NCI-H526 treated with DMSO at 0.1 percent for 48 hours (cell line): ENCODE data around the gene GNLY.

ENCODE experiments used
- DNase-seq: peaks from one replicate; lab custom pipeline; 2025; lab: John Stamatoyannopoulos, UW

GNLY gene

GRCh38 chr2:85728883-85729824 is 35.0 kb downstream of the GNLY start:
- peak; percentile 35 for DNase-seq

- no peak for DNase-seq
These were observed 35.8 kb downstream of the GNLY start for GRCh38 chr2:85729825-85730510.

GRCh38 chr2:85730686-85731230 is 36.6 kb downstream of the GNLY start:
- DNase-seq: no peak

GRCh38 chr2:85731606-85732005 is 37.4 kb downstream of the GNLY start:
- no peak for DNase-seq

- DNase-seq: no peak
These were observed 38.4 kb downstream of the GNLY start for GRCh38 chr2:85732467-85733120.

GRCh38 chr2:85733121-85733960 is 39.2 kb downstream of the GNLY start:
- no peak for DNase-seq

GRCh38 chr2:85734015-85734414 is 39.9 kb downstream of the GNLY start:
- DNase-seq: no peak

- DNase-seq: no peak
These were observed 40.9 kb downstream of the GNLY start for GRCh38 chr2:85734942-85735608.

GRCh38 chr2:85735691-85736090 is 41.5 kb downstream of the GNLY start:
- no peak for DNase-seq

- DNase-seq: no peak
These were observed 42.5 kb downstream of the GNLY start for GRCh38 chr2:85736456-85737355.

GRCh38 chr2:85737481-85737880 is 43.3 kb downstream of the GNLY start:
- no peak for DNase-seq

- DNase-seq: no peak
These were observed 43.8 kb downstream of the GNLY start for GRCh38 chr2:85737961-85738360.

- DNase-seq: no peak
These were observed 46.0 kb downstream of the GNLY start for GRCh38 chr2:85740193-85740592.

GRCh38 chr2:85741211-85741832 is 47.2 kb downstream of the GNLY start:
- no peak for DNase-seq

GRCh38 chr2:85741833-85742455 is 47.8 kb downstream of the GNLY start:
- DNase-seq: no peak

- DNase-seq: no peak
These were observed 49.3 kb downstream of the GNLY start for GRCh38 chr2:85743304-85743978.

- no peak for DNase-seq
These were observed 49.9 kb downstream of the GNLY start for GRCh38 chr2:85744055-85744454.
